ENCODE data around the gene BTF3L4.
"Not testable (repeated sequence)": the region's sequence is repeated elsewhere in the genome, so short reads cannot be mapped to it uniquely, and the experiment has no call there.

BTF3L4 gene

GRCh38 chr1:52070704-52071103, 14.6 kb downstream of the BTF3L4 start:
- no peak for TF ChIP-seq GABPA (IDR thresholded peaks at IDR 0.05; ENCODE audit: low read depth)
- TF ChIP-seq POLR2AphosphoS5 (IDR thresholded peaks at IDR 0.05; ENCODE audit: low read depth), result no peak
- no peak for TF ChIP-seq SPI1 (IDR thresholded peaks at IDR 0.05; ENCODE audit: borderline replicate concordance, low read depth)
- TF ChIP-seq, protein P1, sequence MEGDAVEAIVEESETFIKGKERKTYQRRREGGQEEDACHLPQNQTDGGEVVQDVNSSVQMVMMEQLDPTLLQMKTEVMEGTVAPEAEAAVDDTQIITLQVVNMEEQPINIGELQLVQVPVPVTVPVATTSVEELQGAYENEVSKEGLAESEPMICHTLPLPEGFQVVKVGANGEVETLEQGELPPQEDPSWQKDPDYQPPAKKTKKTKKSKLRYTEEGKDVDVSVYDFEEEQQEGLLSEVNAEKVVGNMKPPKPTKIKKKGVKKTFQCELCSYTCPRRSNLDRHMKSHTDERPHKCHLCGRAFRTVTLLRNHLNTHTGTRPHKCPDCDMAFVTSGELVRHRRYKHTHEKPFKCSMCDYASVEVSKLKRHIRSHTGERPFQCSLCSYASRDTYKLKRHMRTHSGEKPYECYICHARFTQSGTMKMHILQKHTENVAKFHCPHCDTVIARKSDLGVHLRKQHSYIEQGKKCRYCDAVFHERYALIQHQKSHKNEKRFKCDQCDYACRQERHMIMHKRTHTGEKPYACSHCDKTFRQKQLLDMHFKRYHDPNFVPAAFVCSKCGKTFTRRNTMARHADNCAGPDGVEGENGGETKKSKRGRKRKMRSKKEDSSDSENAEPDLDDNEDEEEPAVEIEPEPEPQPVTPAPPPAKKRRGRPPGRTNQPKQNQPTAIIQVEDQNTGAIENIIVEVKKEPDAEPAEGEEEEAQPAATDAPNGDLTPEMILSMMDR (IDR thresholded peaks at IDR 0.05; ENCODE audit: insufficient read depth, low read length), result no peak
- TF ChIP-seq REST (IDR thresholded peaks at IDR 0.05; ENCODE audit: insufficient replicate concordance, low read depth), result no peak
- Histone ChIP-seq H3K27me3 (ENCODE audit: insufficient read depth, poor library complexity, severe bottlenecking) (no peaks in the 10 kb centered on the region), H3K4me3 (replicated peaks; ENCODE audit: insufficient read depth, low read length) (no peak overlapping the region), H3K27ac (replicated peaks) (no peak overlapping the region)
- no peak for DNase-seq (ENCODE audit: low read depth in 1 of 2, low spot score in 1 of 2)

DNA sequence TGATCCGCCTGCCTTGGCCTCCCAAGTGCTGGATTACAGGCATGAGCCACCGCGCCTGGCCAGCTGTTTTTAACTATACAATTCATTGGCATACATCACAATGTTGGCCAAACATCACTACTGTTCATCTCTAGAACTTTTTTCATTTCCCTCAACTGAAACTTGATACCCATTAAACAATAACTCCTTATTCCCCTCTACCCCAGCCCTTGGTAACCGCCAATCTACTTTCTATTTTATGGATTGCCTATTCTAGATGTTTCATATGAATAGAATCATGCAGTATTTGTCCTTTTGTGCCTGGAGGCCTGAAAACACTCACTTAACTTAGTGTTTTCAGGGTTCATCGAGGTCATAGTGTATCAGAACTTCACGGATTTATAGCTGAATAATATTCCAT, 16.2 kb downstream of the BTF3L4 start:
- H3K27me3 ChIP-seq (ENCODE audit: insufficient read depth, poor library complexity, severe bottlenecking), result no peaks in the 10 kb centered on the region
- H3K27ac ChIP-seq (replicated peaks), result no peak overlapping the region
- TF ChIP-seq POLR2AphosphoS5 (IDR thresholded peaks at IDR 0.05; ENCODE audit: low read depth) (no peak), SPI1 (IDR thresholded peaks at IDR 0.05; ENCODE audit: borderline replicate concordance, low read depth) (no peak), REST (IDR thresholded peaks at IDR 0.05; ENCODE audit: insufficient replicate concordance, low read depth) (no peak), GABPA (IDR thresholded peaks at IDR 0.05; ENCODE audit: low read depth) (no peak)
- TF ChIP-seq, protein P1 (IDR thresholded peaks at IDR 0.05; ENCODE audit: insufficient read depth, low read length), result no peak
- no peak for DNase-seq (ENCODE audit: low read depth in 1 of 2, low spot score in 1 of 2)
- no peak overlapping the region for H3K4me3 ChIP-seq (replicated peaks; ENCODE audit: insufficient read depth, low read length)

DNA sequence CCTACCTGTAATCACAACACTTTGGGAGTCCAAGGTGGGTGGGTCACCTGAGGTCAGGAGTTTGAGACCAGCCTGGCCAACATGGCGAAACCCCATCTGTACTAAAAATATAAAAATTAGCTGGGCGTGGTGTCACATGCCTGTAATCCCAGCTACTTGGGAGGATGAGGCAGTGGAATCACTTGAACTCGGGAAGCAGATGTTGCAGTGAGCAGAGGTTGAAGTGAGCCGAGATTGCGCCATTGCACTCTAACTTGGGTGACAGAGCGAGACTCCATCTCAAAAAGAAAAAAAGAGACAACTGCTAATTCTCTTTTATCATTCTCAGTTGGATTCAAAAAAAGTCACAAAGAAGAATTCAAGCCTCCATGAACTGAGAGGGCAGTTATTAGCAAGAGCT, 21.2 kb downstream of the BTF3L4 start:
- not testable (repeated sequence) for H3K27me3 ChIP-seq (ENCODE audit: insufficient read depth, poor library complexity, severe bottlenecking); H3K4me3 ChIP-seq (replicated peaks; ENCODE audit: insufficient read depth, low read length); DNase-seq (ENCODE audit: low read depth in 1 of 2, low spot score in 1 of 2); H3K27ac ChIP-seq (replicated peaks)

GRCh38 chr1:52080014-52080415, 23.9 kb downstream of the BTF3L4 start:
- Histone ChIP-seq H3K27me3 (ENCODE audit: insufficient read depth, poor library complexity, severe bottlenecking) (no peaks in the 10 kb centered on the region), H3K4me3 (replicated peaks; ENCODE audit: insufficient read depth, low read length) (no peak overlapping the region), H3K27ac (replicated peaks) (no peak overlapping the region)
- no peak for DNase-seq (ENCODE audit: low read depth in 1 of 2, low spot score in 1 of 2)
- no peak for TF ChIP-seq REST (IDR thresholded peaks at IDR 0.05; ENCODE audit: insufficient replicate concordance, low read depth)
- no peak for TF ChIP-seq SPI1 (IDR thresholded peaks at IDR 0.05; ENCODE audit: borderline replicate concordance, low read depth)
- TF ChIP-seq GABPA (IDR thresholded peaks at IDR 0.05; ENCODE audit: low read depth), result no peak
- no peak for TF ChIP-seq POLR2AphosphoS5 (IDR thresholded peaks at IDR 0.05; ENCODE audit: low read depth)
- TF ChIP-seq, protein P1 (IDR thresholded peaks at IDR 0.05; ENCODE audit: insufficient read depth, low read length), result no peak

GRCh38 chr1:52087892-52088291, 31.8 kb downstream of the BTF3L4 start:
- not testable (repeated sequence) for H3K4me3 ChIP-seq (replicated peaks; ENCODE audit: insufficient read depth, low read length); H3K27ac ChIP-seq (replicated peaks); DNase-seq (ENCODE audit: low read depth in 1 of 2, low spot score in 1 of 2); H3K27me3 ChIP-seq (ENCODE audit: insufficient read depth, poor library complexity, severe bottlenecking)

Measured in HL-60 (cell line).